NCI-H748 treated with DMSO at 0.1 percent for 48 hours (cell line): ENCODE measurements around the gene CCT6B.
"Not testable (repeated sequence)": the region's sequence is repeated elsewhere in the genome, so short reads cannot be mapped to it uniquely, and the experiment has no call there.

ENCODE experiments used
- DNase-seq: peaks from one replicate; lab custom pipeline; 2025; lab: John Stamatoyannopoulos, UW

CCT6B gene, protein sequence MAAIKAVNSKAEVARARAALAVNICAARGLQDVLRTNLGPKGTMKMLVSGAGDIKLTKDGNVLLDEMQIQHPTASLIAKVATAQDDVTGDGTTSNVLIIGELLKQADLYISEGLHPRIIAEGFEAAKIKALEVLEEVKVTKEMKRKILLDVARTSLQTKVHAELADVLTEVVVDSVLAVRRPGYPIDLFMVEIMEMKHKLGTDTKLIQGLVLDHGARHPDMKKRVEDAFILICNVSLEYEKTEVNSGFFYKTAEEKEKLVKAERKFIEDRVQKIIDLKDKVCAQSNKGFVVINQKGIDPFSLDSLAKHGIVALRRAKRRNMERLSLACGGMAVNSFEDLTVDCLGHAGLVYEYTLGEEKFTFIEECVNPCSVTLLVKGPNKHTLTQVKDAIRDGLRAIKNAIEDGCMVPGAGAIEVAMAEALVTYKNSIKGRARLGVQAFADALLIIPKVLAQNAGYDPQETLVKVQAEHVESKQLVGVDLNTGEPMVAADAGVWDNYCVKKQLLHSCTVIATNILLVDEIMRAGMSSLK

DNA sequence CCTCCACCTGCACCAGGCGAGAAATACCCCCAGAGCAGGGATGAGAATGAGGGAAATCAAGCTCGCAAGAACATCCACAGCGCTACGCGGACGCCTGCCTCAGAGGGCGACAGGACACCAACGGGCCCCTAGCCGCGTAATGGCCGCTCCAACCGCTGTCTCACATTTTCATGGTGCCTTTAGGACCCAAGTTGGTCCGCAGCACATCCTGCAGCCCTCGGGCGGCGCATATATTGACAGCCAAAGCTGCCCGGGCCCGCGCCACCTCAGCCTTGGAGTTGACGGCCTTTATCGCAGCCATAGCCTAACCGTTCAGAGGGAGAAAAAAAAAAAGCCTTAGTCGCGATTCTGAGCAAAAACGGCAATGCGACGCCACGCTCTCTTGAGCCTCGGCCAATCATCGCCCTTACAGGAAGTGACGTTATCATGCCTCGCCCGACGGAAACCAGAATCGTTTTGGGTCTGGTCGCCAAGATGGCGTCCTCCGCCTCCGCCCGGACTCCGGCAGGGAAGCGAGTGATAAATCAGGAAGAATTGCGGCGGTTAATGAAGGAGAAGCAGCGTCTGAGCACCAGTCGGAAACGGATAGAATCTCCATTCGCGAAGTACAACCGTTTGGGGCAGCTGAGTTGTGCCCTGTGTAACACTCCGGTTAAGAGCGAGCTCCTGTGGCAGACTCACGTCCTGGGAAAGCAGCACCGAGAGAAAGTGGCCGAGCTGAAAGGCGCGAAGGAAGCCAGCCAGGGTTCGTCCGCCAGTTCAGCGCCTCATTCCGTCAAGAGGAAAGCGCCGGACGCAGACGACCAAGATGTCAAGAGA is at the start of gene CCT6B, which contains the start of gene ZNF830:
Gene CCT6B (minus strand): TSS at position 368 of the 819 bp plus-strand sequence. CDS start 67 bp downstream, at position 301.
Gene ZNF830 (plus strand): TSS at position 448 of the 819 bp plus-strand sequence. CDS start 27 bp downstream, at position 475.
- DNase-seq, result peak; percentile 79

DNA sequence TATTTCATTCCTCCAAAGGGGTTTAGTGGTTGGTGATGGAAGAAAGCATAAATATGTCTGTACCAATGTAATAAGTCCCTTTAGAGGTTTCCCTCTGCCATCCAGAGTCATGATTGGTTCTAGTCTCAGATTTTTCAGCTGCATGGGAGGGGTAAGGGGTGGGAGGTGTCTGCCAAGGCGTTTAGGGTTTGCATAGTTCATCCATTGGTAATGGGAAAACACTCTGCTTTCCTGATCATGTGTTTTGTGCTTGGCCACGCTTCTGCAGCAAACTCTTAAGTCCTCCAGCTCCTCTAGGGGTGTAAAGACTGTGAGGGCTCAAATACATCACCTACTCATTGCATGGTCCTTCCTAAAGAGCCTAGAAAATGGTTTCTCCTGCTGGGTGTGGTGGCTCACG is 48.8 kb upstream of the CCT6B start:
- DNase-seq, result no peak

DNA sequence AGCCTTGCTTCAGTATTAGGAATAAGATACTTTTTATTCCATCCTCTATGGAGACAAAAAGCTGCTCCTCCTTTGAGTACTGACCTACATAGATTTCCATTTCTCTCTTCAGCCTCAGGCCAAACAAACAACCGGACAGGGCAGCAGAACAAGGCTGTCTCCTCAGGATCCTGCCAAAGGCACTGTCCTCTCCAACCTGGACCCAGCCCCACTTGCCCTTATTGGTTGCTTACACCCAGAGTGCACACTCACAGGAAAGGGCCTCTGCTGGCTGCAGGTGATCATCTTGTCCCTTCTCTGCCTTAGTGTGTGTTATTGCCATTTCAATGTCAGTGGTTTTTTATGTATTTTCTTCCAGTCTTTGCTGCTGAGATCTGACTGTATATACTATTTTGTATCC is 45.7 kb upstream of the CCT6B start:
- DNase-seq, result no peak

DNA sequence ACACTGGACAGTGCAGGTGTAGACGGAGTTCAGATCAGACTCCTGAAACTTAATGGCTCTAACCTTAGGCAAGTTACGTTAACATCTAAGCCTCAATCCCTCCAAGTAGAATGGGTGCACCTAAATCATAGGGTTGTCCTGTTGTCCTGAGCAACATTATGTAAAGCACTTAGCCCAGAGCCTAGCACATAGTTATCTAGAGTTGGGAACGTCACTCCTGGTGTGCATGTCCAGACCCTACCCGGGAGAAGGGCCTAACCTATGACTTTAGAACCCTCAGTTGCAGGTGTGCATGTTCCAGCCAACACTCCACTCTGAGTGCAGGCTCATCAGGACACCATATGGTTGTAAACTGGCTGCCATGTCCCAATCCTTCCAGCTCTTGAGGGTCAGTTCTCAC is 45.1 kb upstream of the CCT6B start:
- DNase-seq, result no peak

DNA sequence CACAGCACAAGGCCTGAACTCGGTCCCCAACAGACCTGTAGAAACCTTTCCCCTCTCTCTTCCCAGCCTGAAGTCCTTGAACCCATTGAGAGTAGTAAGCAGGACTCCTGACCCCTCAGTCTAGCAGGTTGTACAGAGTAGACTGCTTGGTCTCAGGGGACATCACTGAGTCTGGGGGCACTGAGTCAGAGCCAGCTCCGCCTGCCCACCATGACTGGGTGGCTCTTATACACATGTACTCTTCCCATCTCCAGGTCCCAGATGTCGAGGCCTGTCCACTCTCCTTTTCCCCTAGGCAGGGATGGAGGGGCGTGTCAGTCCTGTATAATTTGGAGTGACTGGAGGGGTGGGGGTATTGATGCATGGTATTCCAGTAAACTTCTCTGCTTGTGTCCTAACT is 42.5 kb upstream of the CCT6B start:
- no peak for DNase-seq

DNA sequence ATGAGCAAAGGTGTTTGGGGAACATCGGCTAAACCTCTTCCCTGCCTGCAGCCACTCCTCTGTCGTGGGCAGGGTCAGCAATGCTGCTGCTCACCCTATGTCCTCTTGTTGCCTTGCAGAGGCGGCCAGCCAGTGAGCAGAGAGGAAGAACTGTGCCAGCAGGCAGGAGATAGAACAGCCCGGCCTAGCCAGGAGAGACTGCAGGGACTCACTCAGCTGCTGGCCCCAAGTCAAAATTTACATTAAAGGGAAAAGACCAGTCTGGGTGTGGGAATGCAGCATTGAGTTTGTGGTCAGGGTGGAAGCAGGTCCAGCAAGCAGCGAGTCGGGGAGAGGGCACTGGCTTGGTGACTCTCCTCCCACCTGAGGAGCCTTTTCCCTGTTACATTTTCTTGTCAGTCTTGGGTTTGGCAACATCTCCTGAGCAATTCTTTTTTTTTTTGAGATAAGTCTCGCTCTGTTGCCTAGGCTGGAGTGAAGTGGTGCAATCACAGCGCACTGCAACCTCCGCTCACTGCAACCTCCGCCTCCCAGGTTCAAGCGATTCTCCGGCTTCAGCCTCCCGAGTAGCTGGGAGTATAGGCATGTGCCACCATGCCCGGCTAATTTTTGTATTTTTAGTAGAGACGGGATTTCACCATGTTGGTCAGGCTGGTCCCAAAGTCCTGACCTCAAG is 41.8 kb upstream of the CCT6B start:
- DNase-seq, result no peak

DNA sequence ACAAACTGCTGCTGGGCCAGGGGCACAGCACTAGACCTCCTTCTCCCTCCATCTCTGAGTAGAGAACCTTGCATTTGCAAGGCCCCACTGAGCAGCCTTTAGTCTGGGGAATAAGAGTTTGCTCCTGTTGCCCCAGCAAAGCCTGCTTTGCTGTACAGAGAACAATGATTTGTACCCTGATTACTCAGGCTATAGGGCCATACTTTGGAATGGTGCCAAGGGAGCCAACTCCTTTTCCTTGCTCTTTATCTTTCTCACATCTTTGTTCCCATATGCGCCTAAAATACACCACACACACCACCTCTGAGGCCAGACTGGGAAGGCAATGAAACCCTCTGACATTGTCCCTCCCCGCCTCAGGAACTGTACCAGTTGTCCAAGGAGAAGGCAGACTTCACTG is 40.3 kb upstream of the CCT6B start:
- no peak for DNase-seq

DNA sequence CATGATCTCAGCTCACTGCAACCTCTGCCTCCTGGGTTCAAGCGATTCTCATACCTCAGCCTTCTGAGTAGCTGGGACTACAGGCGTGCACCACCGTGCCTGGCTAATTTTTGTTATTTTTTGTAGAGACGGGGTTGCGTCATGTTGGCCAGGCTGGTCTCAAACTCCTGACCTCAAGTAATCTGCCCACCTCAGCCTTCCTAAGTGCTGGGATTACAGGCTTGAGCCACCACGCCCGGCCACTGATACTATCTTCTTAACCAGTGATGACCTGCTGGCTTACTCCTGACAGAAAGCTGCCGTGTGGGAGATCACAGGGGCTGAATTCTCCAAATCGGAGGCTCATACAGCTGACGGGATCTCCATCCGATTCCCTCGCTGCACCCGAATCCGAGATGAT is 39.7 kb upstream of the CCT6B start:
- DNase-seq, result not testable (repeated sequence)

DNA sequence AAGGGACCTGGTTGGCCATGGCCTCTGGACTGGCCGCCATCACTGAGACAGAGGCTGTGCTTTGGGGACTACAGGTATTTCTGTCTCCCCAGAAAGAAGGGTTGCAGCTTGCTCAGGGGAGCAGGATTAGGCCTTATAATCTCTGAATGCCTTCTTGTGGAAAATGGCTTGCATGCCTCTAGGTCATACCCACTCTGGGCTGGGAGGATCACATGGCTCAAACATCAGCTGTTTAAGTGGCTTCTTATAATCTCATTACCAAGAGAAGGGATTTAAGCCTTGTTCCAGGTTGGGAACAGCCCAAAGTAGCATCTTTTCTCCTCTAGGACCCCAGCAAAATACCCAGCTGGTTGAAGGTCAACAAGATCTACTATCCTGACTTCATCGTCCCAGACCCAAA is 38.2 kb upstream of the CCT6B start:
- no peak for DNase-seq

DNA sequence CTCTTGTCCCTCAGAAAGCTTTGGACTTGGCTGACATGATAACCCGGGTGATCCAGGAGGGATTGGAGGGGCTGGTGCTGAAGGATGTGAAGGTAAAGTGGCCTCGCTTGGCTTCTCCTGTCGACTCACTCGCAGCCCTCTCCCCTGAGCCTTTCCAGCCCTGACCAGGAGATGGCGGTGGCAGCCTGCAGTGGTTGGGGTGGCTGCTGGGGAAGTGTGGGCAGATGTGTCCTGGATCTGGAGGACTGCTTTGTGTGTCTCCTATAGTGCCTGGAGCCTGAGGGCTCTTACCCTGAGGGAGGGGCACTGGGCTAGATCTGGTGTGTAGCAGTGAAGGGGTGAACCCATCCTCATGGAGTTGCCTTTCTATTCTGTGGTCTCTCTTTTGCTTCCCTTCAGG is 36.9 kb upstream of the CCT6B start:
- no peak for DNase-seq

DNA sequence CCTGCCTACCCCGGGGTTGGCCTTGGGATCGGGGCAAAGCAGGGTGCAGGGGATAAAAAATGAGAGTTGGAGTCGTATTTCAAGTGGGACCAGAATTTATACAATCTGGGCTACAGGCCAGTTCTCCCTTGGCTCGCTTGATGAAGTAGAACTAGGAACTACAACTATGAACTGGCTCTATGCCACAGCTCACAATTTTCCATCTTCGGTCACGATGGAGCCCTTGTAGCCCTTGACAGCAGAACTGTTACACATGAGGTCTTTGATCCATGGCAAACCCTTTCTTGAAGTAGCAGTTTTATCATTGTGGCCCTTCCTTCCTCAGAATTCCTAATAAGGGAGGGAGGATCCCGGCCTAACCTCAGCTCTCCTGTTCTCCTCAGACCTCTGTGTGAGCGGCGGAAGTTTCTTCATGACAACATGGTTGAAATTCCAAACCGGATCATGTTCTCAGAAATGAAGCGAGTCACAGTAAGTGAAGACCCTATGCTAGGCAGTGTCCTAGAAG is 36.1 kb upstream of the CCT6B start:
- DNase-seq, result no peak

DNA sequence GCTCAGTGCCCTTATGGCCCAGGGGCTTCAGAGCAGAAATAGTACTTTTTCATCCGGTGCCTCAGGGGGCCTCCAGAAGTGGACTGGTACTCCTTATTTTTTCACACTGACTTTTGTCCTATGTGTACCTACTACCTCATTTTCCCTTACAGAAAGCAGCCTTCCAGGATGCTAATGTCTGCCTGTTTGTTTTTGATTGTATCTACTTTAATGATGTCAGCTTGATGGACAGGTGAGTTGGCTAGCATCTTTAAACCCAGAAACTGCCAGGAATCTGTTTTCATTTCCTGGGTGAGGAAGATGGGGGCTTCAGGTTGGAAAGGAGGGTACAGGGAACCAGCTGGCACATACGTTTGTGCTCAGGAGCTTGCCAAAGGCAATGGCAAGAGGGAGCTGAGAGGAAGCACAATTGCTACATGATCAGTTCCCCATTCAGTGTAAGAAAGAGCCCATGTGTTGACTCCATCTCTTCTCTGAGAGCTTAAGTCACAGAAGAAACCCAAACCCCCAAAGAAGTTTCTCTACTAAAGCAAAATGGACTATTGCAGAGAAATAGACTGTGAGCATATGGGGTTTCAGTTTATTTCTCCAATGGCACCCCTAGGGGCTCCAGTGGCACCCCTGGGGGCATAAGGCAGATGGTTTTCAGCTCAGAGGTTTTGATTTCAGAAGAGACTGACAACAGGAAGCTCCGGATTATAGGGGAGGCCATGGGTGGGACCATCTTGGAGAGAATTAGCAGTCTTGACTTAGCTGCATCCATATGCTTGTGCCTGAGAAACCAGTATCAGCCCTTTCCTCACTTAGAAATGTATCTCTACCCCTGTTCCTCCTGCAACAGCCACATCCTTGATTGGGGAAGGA is 35.4 kb upstream of the CCT6B start:
- DNase-seq, result no peak

DNA sequence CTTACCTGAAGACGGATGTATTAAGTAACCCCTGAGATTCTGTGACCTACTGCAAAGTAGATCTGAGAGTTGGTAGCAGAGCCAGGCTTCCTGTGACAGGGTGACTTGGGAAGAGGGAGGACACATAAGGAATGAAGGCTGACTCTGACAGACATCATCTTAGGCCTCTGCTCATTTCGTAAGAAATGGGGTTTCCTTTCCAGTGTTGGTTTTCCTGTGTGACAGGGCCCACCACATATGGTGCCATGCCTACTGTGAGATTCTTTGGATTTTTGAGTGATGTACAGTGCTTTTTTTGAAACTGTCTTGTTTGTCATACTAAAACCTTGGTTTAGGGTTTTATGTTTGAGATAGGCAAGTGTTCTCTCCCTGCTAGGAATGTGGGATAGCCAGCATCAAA is 31.8 kb upstream of the CCT6B start:
- DNase-seq, result no peak

DNA sequence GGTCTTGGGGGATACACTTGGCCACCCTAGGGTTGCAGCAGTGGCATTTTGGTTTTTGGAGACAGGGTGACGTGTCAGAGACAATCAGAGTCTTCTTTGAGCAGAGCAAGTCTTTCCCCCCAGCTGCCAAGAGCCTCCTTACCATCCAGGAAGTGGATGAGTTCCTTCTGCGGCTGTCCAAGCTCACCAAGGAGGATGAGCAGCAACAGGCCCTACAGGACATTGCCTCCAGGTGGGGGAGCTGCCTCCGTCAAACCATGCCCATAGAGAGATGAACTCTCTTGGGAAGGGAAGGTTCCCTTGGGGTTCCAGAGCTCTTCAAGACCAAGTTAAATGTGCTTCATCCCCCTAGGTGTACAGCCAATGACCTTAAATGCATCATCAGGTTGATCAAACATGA is 30.3 kb upstream of the CCT6B start:
- DNase-seq, result no peak

DNA sequence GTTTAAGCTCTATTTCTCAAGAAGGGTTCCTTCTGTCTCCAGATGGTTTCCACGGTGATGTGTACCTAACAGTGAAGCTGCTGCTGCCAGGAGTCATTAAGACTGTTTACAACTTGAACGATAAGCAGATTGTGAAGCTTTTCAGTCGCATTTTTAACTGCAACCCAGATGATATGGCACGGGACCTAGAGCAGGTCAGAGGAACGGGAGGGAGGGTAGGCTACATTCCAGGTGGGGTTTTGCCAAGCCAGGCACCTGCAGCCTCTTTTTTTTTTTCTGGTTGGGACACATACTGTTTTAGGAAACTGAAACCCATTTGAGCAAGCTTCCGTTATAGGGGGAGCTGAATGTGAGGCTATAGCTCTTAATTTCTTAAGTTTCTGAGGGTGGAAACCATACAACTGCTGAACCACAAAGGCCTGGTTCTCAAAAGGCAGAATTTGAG is 29.7 kb upstream of the CCT6B start:
- DNase-seq, result no peak

DNA sequence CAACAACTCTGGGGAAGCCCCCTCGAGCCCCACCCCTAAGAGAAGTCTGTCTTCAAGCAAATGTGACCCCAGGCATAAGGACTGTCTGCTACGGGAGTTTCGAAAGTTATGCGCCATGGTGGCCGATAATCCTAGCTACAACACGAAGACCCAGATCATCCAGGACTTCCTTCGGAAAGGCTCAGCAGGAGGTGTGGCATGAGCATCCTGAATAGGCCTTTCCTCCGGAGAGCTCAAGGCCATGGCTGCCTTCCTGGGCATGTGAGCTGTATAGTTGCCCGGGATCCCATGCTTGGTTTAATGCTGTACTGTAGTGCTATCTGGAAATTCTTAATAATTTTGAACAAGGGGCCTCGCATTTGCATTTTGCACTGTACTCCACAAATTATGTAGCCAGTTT is 28.2 kb upstream of the CCT6B start:
- no peak for DNase-seq

DNA sequence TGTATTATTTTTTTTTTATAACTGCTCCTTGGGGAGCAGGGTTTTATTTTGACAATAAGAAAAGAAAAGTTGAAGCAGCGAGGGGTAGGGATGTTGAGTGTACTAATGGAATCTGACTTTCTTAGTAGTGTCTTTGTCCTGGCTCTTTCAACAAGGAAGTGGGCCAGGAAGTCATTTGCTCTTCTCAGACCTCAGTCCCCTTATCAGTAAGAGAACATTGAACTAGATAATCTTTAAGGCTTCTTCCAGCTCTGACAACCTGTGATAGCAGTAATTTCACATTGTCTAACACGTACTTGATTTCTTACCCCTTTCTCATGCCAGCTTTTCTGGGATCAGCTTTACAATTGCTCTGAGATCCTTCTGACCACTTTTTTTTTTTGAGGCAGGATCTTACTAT is 27.4 kb upstream of the CCT6B start:
- no peak for DNase-seq

DNA sequence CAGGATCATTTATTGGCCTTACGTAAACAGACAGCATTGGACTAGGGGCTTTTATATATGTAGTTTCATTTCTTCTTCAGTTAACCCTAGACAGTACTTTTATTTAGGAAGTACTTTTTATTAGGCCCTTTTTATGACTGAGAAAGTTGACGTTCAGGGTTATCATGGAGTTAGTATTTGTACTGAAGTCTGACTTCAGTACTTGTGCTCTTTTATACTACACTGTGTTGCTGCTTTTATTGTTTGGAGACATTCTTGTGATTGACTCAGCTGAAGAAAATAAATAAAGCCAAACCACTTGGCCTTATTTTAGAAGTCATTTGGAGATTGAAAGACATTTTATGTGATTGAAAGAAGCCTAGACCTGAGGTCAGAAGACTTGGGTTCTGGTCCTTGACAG is 26.0 kb upstream of the CCT6B start:
- no peak for DNase-seq

DNA sequence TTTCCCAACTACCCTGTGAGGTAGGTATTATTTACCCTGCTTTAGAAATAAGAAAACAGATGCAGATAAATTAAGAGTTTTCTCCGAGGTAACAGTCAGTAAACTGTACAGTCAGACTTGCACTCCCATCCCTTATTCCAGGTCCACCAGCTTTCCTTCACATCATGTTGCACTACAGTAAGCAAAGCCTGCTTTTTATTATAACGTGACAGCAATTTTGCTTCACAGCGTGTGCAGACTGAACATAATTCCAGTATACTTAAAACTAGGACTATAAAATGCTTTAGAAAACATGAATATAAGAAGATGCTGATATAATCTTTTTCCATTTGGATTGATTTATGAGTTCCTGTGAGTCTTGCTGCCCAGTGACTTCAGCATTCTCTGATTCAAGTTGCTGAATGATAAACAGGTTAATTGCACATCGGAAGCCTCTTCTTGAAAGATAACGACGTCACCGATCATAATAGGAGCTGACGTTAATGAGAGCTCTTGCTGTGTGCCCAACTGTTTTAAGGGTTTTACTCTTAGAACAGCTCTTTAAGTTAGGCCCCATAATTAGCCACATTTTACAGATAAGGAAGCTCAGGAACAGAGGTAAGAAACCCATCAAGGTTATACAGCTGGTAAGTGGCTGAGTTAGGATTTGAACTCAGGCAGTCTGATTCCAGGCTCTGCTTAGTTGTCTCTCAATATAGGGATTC is 20.4 kb upstream of the CCT6B start:
- peak; percentile 37 for DNase-seq
